IPS-18c (cell line): ENCODE measurements around the gene CAMTA1.

Experiments
- H3K4me3 ChIP-seq: 2 replicates; pipeline ENCODE4 v1.7.0; 2013; ENCODE audit warnings: low read depth, mild to moderate bottlenecking, low read length, moderate library complexity; ENCODE audit not compliant: insufficient read depth
- H3K9me3 ChIP-seq: one replicate; pipeline ENCODE4 v1.6.1; 2013; ENCODE audit warnings: mild to moderate bottlenecking, low read length, moderate library complexity; ENCODE audit not compliant: control insufficient read depth, insufficient read depth

CAMTA1 gene

GRCh38 chr1:7263021-7263960 lies 478.0 kb downstream of the CAMTA1 start:
- no peaks in the 10 kb centered on the region for H3K9me3 ChIP-seq
- H3K4me3 ChIP-seq = no peak overlapping the region

- Histone ChIP-seq H3K4me3 (no peak overlapping the region), H3K9me3 (no peaks in the 10 kb centered on the region)
Observed at GRCh38 chr1:7264101-7264500, 478.8 kb downstream of the CAMTA1 start.

- Histone ChIP-seq H3K4me3 (no peak overlapping the region), H3K9me3 (no peaks in the 10 kb centered on the region)
Observed at GRCh38 chr1:7265771-7266371, 480.6 kb downstream of the CAMTA1 start.

GRCh38 chr1:7266561-7266960 lies 481.3 kb downstream of the CAMTA1 start:
- Histone ChIP-seq H3K4me3 (no peak overlapping the region), H3K9me3 (no peaks in the 10 kb centered on the region)

- Histone ChIP-seq H3K4me3 (no peak overlapping the region), H3K9me3 (no peaks in the 10 kb centered on the region)
Observed at GRCh38 chr1:7267493-7267892, 482.2 kb downstream of the CAMTA1 start.

GRCh38 chr1:7268983-7269382 lies 483.7 kb downstream of the CAMTA1 start:
- Histone ChIP-seq H3K9me3 (no peaks in the 10 kb centered on the region), H3K4me3 (no peak overlapping the region)

GRCh38 chr1:7269525-7269924 lies 484.3 kb downstream of the CAMTA1 start:
- H3K9me3 ChIP-seq = no peaks in the 10 kb centered on the region
- no peak overlapping the region for H3K4me3 ChIP-seq

- Histone ChIP-seq H3K9me3 (no peaks in the 10 kb centered on the region), H3K4me3 (no peak overlapping the region)
Observed at GRCh38 chr1:7274256-7274655, 489.0 kb downstream of the CAMTA1 start.

- H3K4me3 ChIP-seq = no peak overlapping the region
- no peaks in the 10 kb centered on the region for H3K9me3 ChIP-seq
Observed at GRCh38 chr1:7278045-7278444, 492.8 kb downstream of the CAMTA1 start.

GRCh38 chr1:7278827-7279765 lies 493.8 kb downstream of the CAMTA1 start:
- Histone ChIP-seq H3K4me3 (no peak overlapping the region), H3K9me3 (no peaks in the 10 kb centered on the region)

- Histone ChIP-seq H3K4me3 (no peak overlapping the region), H3K9me3 (no peaks in the 10 kb centered on the region)
Observed at GRCh38 chr1:7279769-7280168, 494.5 kb downstream of the CAMTA1 start.

GRCh38 chr1:7280347-7280960 lies 495.2 kb downstream of the CAMTA1 start:
- H3K9me3 ChIP-seq = no peaks in the 10 kb centered on the region
- no peak overlapping the region for H3K4me3 ChIP-seq

GRCh38 chr1:7281821-7282220 lies 496.6 kb downstream of the CAMTA1 start:
- no peaks in the 10 kb centered on the region for H3K9me3 ChIP-seq

GRCh38 chr1:7284839-7285435 lies 499.7 kb downstream of the CAMTA1 start:
- H3K4me3 ChIP-seq = no peak overlapping the region
- no peaks in the 10 kb centered on the region for H3K9me3 ChIP-seq

More at GRCh38 chr1:7281821-7282220, 496.6 kb downstream of the CAMTA1 start:
- H3K4me3 ChIP-seq = no peak overlapping the region

GRCh38 chr1:7285856-7286454 lies 500.7 kb downstream of the CAMTA1 start:
- Histone ChIP-seq H3K9me3 (no peaks in the 10 kb centered on the region), H3K4me3 (no peak overlapping the region)

GRCh38 chr1:7287013-7287412 lies 501.8 kb downstream of the CAMTA1 start:
- Histone ChIP-seq H3K9me3 (no peaks in the 10 kb centered on the region), H3K4me3 (no peak overlapping the region)
